NCI-H1436 treated with DMSO at 0.1 percent for 48 hours (cell line): Measurements from ENCODE around the gene GET4.

Experiments used
- DNase-seq: peaks from one replicate; lab custom pipeline; 2025; lab: John Stamatoyannopoulos, UW

Gene GET4

GRCh38 chr7:876077-876971 is at the start of gene GET4:
Gene GET4, plus strand, starts transcription at chr7:876554. Its CDS starts 92 bp downstream, at chr7:876646.
- peak; percentile 66 for DNase-seq

GRCh38 chr7:828793-829561 is 47.4 kb upstream of the GET4 start:
- no peak for DNase-seq

GRCh38 chr7:830069-830468 is 46.3 kb upstream of the GET4 start:
- no peak for DNase-seq

GRCh38 chr7:831596-832166 is 44.7 kb upstream of the GET4 start:
- DNase-seq = no peak

- DNase-seq = no peak
Observed at GRCh38 chr7:832167-832967, 44.0 kb upstream of the GET4 start, which contains the start of gene SUN1. Gene SUN1, plus strand, starts transcription at chr7:832476. Its CDS starts 49 bp downstream, at chr7:832525.

GRCh38 chr7:832968-833424 is 43.4 kb upstream of the GET4 start:
- no peak for DNase-seq

- DNase-seq = no peak
Observed at GRCh38 chr7:833601-834258, 42.6 kb upstream of the GET4 start.

GRCh38 chr7:834277-834676 is 42.1 kb upstream of the GET4 start:
- DNase-seq = no peak

GRCh38 chr7:835021-835420 is 41.3 kb upstream of the GET4 start:
- DNase-seq = no peak

GRCh38 chr7:835485-836401 is 40.6 kb upstream of the GET4 start:
- no peak for DNase-seq

- DNase-seq = no peak
Observed at GRCh38 chr7:836429-836828, 39.9 kb upstream of the GET4 start.

- no peak for DNase-seq
Observed at GRCh38 chr7:837001-837400, 39.4 kb upstream of the GET4 start.

GRCh38 chr7:840001-840600 is 36.3 kb upstream of the GET4 start:
- no peak for DNase-seq

GRCh38 chr7:841943-842342 is 34.4 kb upstream of the GET4 start:
- no peak for DNase-seq

GRCh38 chr7:842431-843031 is 33.8 kb upstream of the GET4 start:
- no peak for DNase-seq

GRCh38 chr7:843230-843629 is 33.1 kb upstream of the GET4 start:
- no peak for DNase-seq

GRCh38 chr7:844043-844442 is 32.3 kb upstream of the GET4 start:
- DNase-seq = no peak

GRCh38 chr7:844514-844913 is 31.8 kb upstream of the GET4 start:
- DNase-seq = no peak

- no peak for DNase-seq
Observed at GRCh38 chr7:845091-845490, 31.3 kb upstream of the GET4 start.
